SK-N-SH treated with all-trans-retinoic acid at 6 μM for 48 hours (cell line): ENCODE results near the gene CFAP74.

ENCODE experiments used
- ATAC-seq: fragments of 200-7000 bp; cut with Tn5 transposase; 3 replicates; pipeline ENCODE4 v1.9.1; 2020; ENCODE audit warnings: mild to moderate bottlenecking, moderate library complexity
- ARNTL ChIP-seq: fragments of 450-650 bp; formaldehyde crosslinking; IDR thresholded peaks from 2 replicates; pipeline ENCODE4 v1.5.0; 2020; ENCODE audit warnings: low read depth, mild to moderate bottlenecking, moderate library complexity, borderline replicate concordance
- BACH2 ChIP-seq: fragments of 250-450 bp; sonication (Bioruptor Pico); IDR thresholded peaks from 2 replicates; pipeline ENCODE4 v1.9.0; 2021; ENCODE audit warnings: mild to moderate bottlenecking, borderline replicate concordance
- CREB5 ChIP-seq: fragments of 250-450 bp; sonication (Bioruptor Pico); IDR thresholded peaks from 2 replicates; pipeline ENCODE4 v1.5.1; 2020; ENCODE audit warnings: low read depth, mild to moderate bottlenecking, moderate library complexity
- CSDC2 ChIP-seq: fragments of 250-450 bp; sonication (Bioruptor Pico); IDR thresholded peaks from 2 replicates; pipeline ENCODE4 v1.5.0; 2020; ENCODE audit warnings: mild to moderate bottlenecking, moderate library complexity
- CSRNP3 ChIP-seq: fragments of 250-450 bp; sonication (Bioruptor Pico); IDR thresholded peaks from 2 replicates; pipeline ENCODE4 v1.5.1; 2021; ENCODE audit warnings: mild to moderate bottlenecking, moderate library complexity
- ESRRG ChIP-seq: fragments of 250-450 bp; sonication (Bioruptor Pico); IDR thresholded peaks from 2 replicates; pipeline ENCODE4 v1.6.1; 2021; ENCODE audit warnings: mild to moderate bottlenecking
- GLIS3 ChIP-seq: fragments of 250-450 bp; sonication (Bioruptor Pico); IDR thresholded peaks from 2 replicates; pipeline ENCODE4 v1.5.0; 2020; ENCODE audit warnings: mild to moderate bottlenecking, moderate library complexity
- ISL1 ChIP-seq: fragments of 250-450 bp; sonication (Bioruptor Pico); IDR thresholded peaks from 2 replicates; pipeline ENCODE4 v2.1.2; 2022; ENCODE audit warnings: mild to moderate bottlenecking, moderate library complexity
- OSR1 ChIP-seq: fragments of 250-450 bp; sonication (Bioruptor Pico); IDR thresholded peaks from 2 replicates; pipeline ENCODE4 v1.8.0; 2022; ENCODE audit warnings: moderate library complexity, mild to moderate bottlenecking, inconsistent platforms
- PPARA ChIP-seq: fragments of 250-450 bp; sonication (Bioruptor Pico); IDR thresholded peaks from 2 replicates; pipeline ENCODE4 v1.5.0; 2020; ENCODE audit warnings: mild to moderate bottlenecking, borderline replicate concordance
- RARB ChIP-seq: fragments of 250-450 bp; sonication (Bioruptor Pico); IDR thresholded peaks from 2 replicates; pipeline ENCODE4 v1.8.0; 2021; ENCODE audit warnings: mild to moderate bottlenecking, moderate library complexity
- SNAI2 ChIP-seq: fragments of 250-450 bp; sonication (Bioruptor Pico); IDR thresholded peaks from 2 replicates; pipeline ENCODE4 v1.5.0; 2020; ENCODE audit warnings: mild to moderate bottlenecking, moderate library complexity
- TCF4 ChIP-seq: fragments of 250-450 bp; sonication (Bioruptor Pico); IDR thresholded peaks from 2 replicates; pipeline ENCODE4 v1.8.0; 2021; ENCODE audit warnings: mild to moderate bottlenecking, moderate library complexity, borderline replicate concordance
- TOX ChIP-seq: fragments of 250-450 bp; sonication (Bioruptor Pico); IDR thresholded peaks from 2 replicates; pipeline ENCODE4 v1.8.0; 2021; ENCODE audit warnings: mild to moderate bottlenecking, moderate library complexity, borderline replicate concordance
- ZC3H10 ChIP-seq: fragments of 250-450 bp; sonication (Bioruptor Pico); IDR thresholded peaks from 2 replicates; pipeline ENCODE4 v1.5.1; 2021; ENCODE audit warnings: mild to moderate bottlenecking, moderate library complexity
- ZFP3 ChIP-seq: fragments of 250-450 bp; sonication (Bioruptor Pico); IDR thresholded peaks from 2 replicates; pipeline ENCODE4 v1.5.0; 2020; ENCODE audit warnings: mild to moderate bottlenecking, moderate library complexity
- ZFP30 ChIP-seq: fragments of 450-650 bp; formaldehyde crosslinking; IDR thresholded peaks from 2 replicates; pipeline ENCODE4 v1.5.0; 2022; ENCODE audit warnings: mild to moderate bottlenecking, moderate library complexity
- ZNF565 ChIP-seq: fragments of 450-650 bp; formaldehyde crosslinking; conservative IDR thresholded peaks from 2 replicates; pipeline ENCODE4 v1.5.0; 2020; ENCODE audit warnings: low read depth, mild to moderate bottlenecking, moderate library complexity
- ZNF70 ChIP-seq: fragments of 450-650 bp; formaldehyde crosslinking; IDR thresholded peaks from 2 replicates; pipeline ENCODE4 v1.5.0; 2020; ENCODE audit warnings: mild to moderate bottlenecking, moderate library complexity
- ZNF8 ChIP-seq: fragments of 450-650 bp; formaldehyde crosslinking; IDR thresholded peaks from 2 replicates; pipeline ENCODE4 v1.5.0; 2020; ENCODE audit warnings: mild to moderate bottlenecking, moderate library complexity
- TF ChIP-seq, protein P1 (sequence below): fragments of 250-450 bp; sonication (Bioruptor Pico); IDR thresholded peaks from 2 replicates; pipeline ENCODE4 v1.8.0; 2021; ENCODE audit warnings: low read depth, mild to moderate bottlenecking, moderate library complexity, borderline replicate concordance
- TF ChIP-seq, protein P2 (sequence below): fragments of 250-450 bp; sonication (Bioruptor Pico); IDR thresholded peaks from 2 replicates; pipeline ENCODE4 v1.5.0; 2020; ENCODE audit warnings: mild to moderate bottlenecking, moderate library complexity

CFAP74 gene

DNA sequence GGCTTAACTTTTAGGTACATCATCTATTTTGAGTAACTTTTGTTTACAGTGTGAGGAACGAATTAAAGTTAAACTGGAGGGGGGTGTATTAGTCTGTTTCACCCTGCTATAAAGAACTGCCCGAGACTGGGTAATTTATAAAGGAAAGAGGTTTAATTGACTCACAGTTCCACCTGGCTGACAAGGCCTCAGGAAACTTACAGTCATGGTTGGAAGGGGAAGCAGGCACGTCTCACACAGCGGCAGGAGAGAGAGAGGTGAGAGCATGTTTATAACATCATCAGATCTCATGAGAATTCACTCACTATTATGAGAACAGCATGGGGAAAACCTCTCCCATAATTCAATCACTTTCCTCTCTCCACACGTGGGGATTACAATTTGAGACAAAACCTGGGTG is 52.6 kb downstream of the CFAP74 start:
- ATAC-seq = no peak
- TF ChIP-seq TOX (CRISPR knock-in tag) (no peak), CSRNP3 (no peak), ARNTL (CRISPR knock-in tag) (no peak)

DNA sequence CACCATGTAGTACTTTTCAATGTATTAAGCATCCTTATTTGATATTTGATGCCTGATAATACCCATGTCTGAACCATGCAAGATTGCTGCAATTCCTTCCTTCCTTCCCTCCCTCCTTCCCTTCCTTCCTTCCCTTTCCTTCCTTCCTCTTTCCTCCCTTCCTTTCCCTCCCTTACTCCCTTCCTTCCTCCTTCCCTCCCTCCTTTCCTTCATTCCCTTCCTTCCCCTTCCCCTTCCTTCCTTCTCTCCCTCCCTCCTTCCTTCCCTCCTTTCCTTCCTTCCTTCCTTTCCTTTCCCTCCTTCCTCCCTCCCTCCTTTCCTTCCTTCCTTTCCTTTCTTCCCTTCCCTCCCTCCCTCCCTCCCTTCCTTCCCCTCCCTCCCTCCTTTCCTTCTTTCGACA is 54.8 kb downstream of the CFAP74 start:
- ATAC-seq = no peak
- TF ChIP-seq ZFP3 (CRISPR knock-in tag) = no peak
- no peak for TF ChIP-seq ESRRG (CRISPR knock-in tag)
- TF ChIP-seq ARNTL (CRISPR knock-in tag) = no peak
- no peak for TF ChIP-seq OSR1 (CRISPR knock-in tag)
- no peak for TF ChIP-seq TCF4 (CRISPR knock-in tag)
- TF ChIP-seq TOX (CRISPR knock-in tag) = no peak
- TF ChIP-seq ISL1 (CRISPR knock-in tag) = no peak
- no peak for TF ChIP-seq CSDC2 (CRISPR knock-in tag)
- TF ChIP-seq RARB (CRISPR knock-in tag) = no peak
- no peak for TF ChIP-seq GLIS3
- TF ChIP-seq ZNF70 (CRISPR knock-in tag) = no peak

GRCh38 chr1:1947493-1947892 is 56.1 kb downstream of the CFAP74 start:
- TF ChIP-seq ISL1 (CRISPR knock-in tag) (no peak), ZC3H10 (CRISPR knock-in tag) (no peak), TOX (CRISPR knock-in tag) (no peak), ZFP30 (no peak), TCF4 (CRISPR knock-in tag) (no peak), ZNF565 (CRISPR knock-in tag) (no peak), OSR1 (CRISPR knock-in tag) (no peak), ARNTL (CRISPR knock-in tag) (no peak), CSDC2 (CRISPR knock-in tag) (no peak), CREB5 (CRISPR knock-in tag) (no peak)
- TF ChIP-seq, protein P1, sequence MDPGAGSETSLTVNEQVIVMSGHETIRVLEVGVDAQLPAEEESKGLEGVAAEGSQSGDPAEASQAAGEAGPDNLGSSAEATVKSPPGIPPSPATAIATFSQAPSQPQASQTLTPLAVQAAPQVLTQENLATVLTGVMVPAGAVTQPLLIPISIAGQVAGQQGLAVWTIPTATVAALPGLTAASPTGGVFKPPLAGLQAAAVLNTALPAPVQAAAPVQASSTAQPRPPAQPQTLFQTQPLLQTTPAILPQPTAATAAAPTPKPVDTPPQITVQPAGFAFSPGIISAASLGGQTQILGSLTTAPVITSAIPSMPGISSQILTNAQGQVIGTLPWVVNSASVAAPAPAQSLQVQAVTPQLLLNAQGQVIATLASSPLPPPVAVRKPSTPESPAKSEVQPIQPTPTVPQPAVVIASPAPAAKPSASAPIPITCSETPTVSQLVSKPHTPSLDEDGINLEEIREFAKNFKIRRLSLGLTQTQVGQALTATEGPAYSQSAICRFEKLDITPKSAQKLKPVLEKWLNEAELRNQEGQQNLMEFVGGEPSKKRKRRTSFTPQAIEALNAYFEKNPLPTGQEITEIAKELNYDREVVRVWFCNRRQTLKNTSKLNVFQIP (CRISPR knock-in tag) = no peak
- no peak for ATAC-seq

- no peak for ATAC-seq
- TF ChIP-seq ESRRG (CRISPR knock-in tag) (no peak), CREB5 (CRISPR knock-in tag) (no peak), RARB (CRISPR knock-in tag) (no peak), ZC3H10 (CRISPR knock-in tag) (no peak), CSRNP3 (no peak), ISL1 (CRISPR knock-in tag) (no peak), PPARA (CRISPR knock-in tag) (no peak), ZNF565 (CRISPR knock-in tag) (no peak), CSDC2 (CRISPR knock-in tag) (no peak), SNAI2 (CRISPR knock-in tag) (no peak), ZFP30 (no peak), ARNTL (CRISPR knock-in tag) (no peak), TOX (CRISPR knock-in tag) (no peak), ZNF8 (CRISPR knock-in tag) (no peak), ZFP3 (CRISPR knock-in tag) (no peak), TCF4 (CRISPR knock-in tag) (no peak), BACH2 (CRISPR knock-in tag) (no peak)
- TF ChIP-seq, protein P1 (CRISPR knock-in tag) = no peak
- TF ChIP-seq, protein P2, sequence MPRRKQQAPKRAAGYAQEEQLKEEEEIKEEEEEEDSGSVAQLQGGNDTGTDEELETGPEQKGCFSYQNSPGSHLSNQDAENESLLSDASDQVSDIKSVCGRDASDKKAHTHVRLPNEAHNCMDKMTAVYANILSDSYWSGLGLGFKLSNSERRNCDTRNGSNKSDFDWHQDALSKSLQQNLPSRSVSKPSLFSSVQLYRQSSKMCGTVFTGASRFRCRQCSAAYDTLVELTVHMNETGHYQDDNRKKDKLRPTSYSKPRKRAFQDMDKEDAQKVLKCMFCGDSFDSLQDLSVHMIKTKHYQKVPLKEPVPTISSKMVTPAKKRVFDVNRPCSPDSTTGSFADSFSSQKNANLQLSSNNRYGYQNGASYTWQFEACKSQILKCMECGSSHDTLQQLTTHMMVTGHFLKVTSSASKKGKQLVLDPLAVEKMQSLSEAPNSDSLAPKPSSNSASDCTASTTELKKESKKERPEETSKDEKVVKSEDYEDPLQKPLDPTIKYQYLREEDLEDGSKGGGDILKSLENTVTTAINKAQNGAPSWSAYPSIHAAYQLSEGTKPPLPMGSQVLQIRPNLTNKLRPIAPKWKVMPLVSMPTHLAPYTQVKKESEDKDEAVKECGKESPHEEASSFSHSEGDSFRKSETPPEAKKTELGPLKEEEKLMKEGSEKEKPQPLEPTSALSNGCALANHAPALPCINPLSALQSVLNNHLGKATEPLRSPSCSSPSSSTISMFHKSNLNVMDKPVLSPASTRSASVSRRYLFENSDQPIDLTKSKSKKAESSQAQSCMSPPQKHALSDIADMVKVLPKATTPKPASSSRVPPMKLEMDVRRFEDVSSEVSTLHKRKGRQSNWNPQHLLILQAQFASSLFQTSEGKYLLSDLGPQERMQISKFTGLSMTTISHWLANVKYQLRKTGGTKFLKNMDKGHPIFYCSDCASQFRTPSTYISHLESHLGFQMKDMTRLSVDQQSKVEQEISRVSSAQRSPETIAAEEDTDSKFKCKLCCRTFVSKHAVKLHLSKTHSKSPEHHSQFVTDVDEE (CRISPR knock-in tag) = no peak
Observed at GRCh38 chr1:1946540-1946939, 57.0 kb downstream of the CFAP74 start.
